Vagina (tissue), 2 donors: Measurements from ENCODE around the gene NUDT22. TPM values are rescaled to one million over a fixed set of nuclear protein-coding genes. Genes with fewer than 3 reads are reported as not detected.
A peak's percentile ranks its signal among the peaks of the same experiment; 100 is the strongest.

Experiments used
- DNase-seq, 2 donors: peaks; one replicate each; pipeline ENCODE4 v3.0.0-alpha.2; 2017; ENCODE audit errors: extremely low spot score in 2 of 2
- H3K27ac ChIP-seq: fragments of 200-600 bp; sonication (generic); one replicate; pipeline ENCODE4 v1.5.1; 2019
- H3K27me3 ChIP-seq: fragments of 200-600 bp; sonication (generic); one replicate; pipeline ENCODE4 v1.5.1; 2019
- H3K36me3 ChIP-seq, 2 donors: fragments of 200-600 bp; sonication (generic); one replicate each; pipeline ENCODE4 v1.5.1; 2017 to 2019
- H3K4me1 ChIP-seq: fragments of 200-600 bp; sonication (generic); one replicate; pipeline ENCODE4 v1.5.1; 2019
- H3K4me3 ChIP-seq, 2 donors: fragments of 200-600 bp; sonication (generic); 1 replicate in 1 of 2; 2 replicates in 1 of 2; pipeline ENCODE4 v1.5.1; 2016 to 2019
- H3K9me3 ChIP-seq: fragments of 200-600 bp; sonication (generic); one replicate; pipeline ENCODE4 v1.5.1; 2019
- POLR2A ChIP-seq, 2 donors: fragments of 450-650 bp; IDR thresholded peaks; one replicate each; pipeline ENCODE4 v1.6.1; 2017; ENCODE audit warnings: antibody characterized with exemption in 2 of 2, mild to moderate bottlenecking in 2 of 2, moderate library complexity in 2 of 2
- POLR2AphosphoS5 ChIP-seq, 2 donors: sonication (generic); formaldehyde crosslinking; IDR thresholded peaks; one replicate each; pipeline ENCODE4 v1.9.0; 2017; ENCODE audit warnings: antibody characterized with exemption in 2 of 2, mild to moderate bottlenecking in 2 of 2, low read depth in 1 of 2; ENCODE audit not compliant: insufficient read depth in 1 of 2
- intact Hi-C: fragments of 100-400 bp; cut with DNase I; formaldehyde crosslinking; loops from one replicate; pipeline ENCODE4 v1.15.1; 2023
- total RNA-seq: library from RNA; depleted of rRNA; stranded (reverse); fragments of >200 nt; gene quantifications from one replicate; pipeline ENCODE4 v1.2.3, GENCODE V29; 2016
- TF ChIP-seq, protein P1 (sequence below), 3 experiments: fragments of 450-650 bp in 2 of 3; fragments of 200-600 bp in 1 of 3; sonication (generic) in 1 of 3; IDR thresholded peaks; one replicate each; pipeline ENCODE4 v1.5.1; 2017 to 2019; ENCODE audit warnings: antibody characterized with exemption in 3 of 3, mild to moderate bottlenecking in 2 of 3, moderate library complexity in 2 of 3

NUDT22 gene
- total RNA-seq, 1 donor from 2014 or later, result 38.8 TPM

DNA sequence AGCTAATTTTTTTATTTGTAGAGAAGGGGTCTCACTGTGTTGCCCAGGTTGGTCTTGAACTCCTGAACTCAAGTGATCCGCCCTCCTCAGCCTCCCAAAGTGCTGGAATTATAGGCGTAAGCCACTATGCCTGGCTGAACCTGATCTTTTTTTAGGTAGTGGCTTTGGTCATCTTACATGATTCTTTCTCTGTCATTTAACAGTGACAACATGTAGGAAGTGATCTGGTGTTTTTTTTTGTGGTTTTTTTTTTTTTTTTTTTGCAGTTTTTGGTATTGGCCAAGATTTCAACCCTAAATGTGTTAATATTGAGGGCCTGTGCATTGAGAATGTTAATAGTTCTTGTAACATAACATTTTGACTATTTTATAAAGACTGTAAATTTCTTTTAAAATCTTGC lies 27.6 kb upstream of the NUDT22 start:
- Histone ChIP-seq H3K27me3 (no peaks in the 10 kb centered on the region), H3K9me3 (no peaks in the 10 kb centered on the region), H3K4me3 (no peak overlapping the region), H3K4me1 (no peaks in the 10 kb centered on the region), H3K36me3 (peaks cover 7 to 97% of the 10 kb centered on the region in 2 donors), H3K27ac (no peak overlapping the region)
- TF ChIP-seq POLR2AphosphoS5 (IDR thresholded peaks at IDR 0.05; ENCODE audit: insufficient read depth in 1 of 2, low read depth in 1 of 2), result no peak
- no peak for TF ChIP-seq POLR2A (IDR thresholded peaks at IDR 0.05)
- TF ChIP-seq, protein P1, sequence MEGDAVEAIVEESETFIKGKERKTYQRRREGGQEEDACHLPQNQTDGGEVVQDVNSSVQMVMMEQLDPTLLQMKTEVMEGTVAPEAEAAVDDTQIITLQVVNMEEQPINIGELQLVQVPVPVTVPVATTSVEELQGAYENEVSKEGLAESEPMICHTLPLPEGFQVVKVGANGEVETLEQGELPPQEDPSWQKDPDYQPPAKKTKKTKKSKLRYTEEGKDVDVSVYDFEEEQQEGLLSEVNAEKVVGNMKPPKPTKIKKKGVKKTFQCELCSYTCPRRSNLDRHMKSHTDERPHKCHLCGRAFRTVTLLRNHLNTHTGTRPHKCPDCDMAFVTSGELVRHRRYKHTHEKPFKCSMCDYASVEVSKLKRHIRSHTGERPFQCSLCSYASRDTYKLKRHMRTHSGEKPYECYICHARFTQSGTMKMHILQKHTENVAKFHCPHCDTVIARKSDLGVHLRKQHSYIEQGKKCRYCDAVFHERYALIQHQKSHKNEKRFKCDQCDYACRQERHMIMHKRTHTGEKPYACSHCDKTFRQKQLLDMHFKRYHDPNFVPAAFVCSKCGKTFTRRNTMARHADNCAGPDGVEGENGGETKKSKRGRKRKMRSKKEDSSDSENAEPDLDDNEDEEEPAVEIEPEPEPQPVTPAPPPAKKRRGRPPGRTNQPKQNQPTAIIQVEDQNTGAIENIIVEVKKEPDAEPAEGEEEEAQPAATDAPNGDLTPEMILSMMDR (IDR thresholded peaks at IDR 0.05), result no peak
- DNase-seq, result no peak
- intact Hi-C loops, result no loop called here

DNA sequence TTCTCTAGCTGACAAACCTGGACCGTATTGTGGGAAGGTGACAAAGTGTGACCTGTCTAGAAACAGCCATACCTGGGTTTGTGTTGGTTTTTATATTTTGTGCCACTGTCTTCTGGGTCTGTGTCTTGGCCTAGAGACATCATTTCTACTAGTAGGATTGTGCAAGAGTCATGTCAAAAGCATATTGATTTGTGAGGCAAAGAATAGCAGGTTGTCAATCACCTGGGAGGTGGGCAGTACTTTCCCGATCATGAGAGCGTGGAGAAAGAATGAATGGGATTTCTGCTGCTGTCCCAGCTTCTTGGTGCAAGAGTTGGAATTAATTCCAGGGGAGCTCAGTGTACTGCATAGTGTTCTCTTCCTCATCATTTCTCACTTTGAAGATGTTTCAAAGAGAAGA lies 24.5 kb upstream of the NUDT22 start:
- H3K4me1 ChIP-seq, result peaks cover 11% of the 10 kb centered on the region
- H3K9me3 ChIP-seq, result no peaks in the 10 kb centered on the region
- intact Hi-C loops, result no loop called here
- no peak for DNase-seq
- H3K4me3 ChIP-seq, result no peak overlapping the region
- no peak overlapping the region for H3K27ac ChIP-seq
- TF ChIP-seq POLR2AphosphoS5 (IDR thresholded peaks at IDR 0.05; ENCODE audit: insufficient read depth in 1 of 2, low read depth in 1 of 2) (no peak), POLR2A (IDR thresholded peaks at IDR 0.05) (no peak)
- TF ChIP-seq, protein P1 (IDR thresholded peaks at IDR 0.05), result no peak
- peaks cover 0 to 73% of the 10 kb centered on the region in 2 donors for H3K36me3 ChIP-seq
- no peaks in the 10 kb centered on the region for H3K27me3 ChIP-seq

DNA sequence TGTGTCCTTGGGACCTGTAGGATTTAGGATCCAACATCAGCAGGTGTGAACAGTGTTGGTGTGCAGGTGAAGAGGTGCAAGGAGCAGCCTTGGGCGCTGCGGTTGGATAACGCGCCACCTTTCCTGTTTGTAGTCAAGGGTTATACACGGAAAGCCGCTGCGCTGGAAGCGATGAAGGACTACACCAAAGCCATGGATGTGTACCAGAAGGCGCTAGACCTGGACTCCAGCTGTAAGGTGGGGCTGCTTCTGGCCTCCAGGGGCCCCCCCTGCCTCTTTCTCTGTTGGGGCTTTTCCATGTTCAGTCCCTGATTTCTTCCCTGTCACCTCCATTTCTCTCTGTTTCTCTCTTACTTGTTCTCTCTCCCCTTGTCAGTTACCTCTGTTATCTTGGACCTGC lies 23.1 kb upstream of the NUDT22 start:
- no peak overlapping the region for H3K4me3 ChIP-seq
- H3K4me1 ChIP-seq, result peaks cover 18% of the 10 kb centered on the region
- H3K27ac ChIP-seq, result no peak overlapping the region
- intact Hi-C loops, result no loop called here
- TF ChIP-seq, protein P1 (IDR thresholded peaks at IDR 0.05), result no peak
- TF ChIP-seq POLR2A (IDR thresholded peaks at IDR 0.05) (no peak), POLR2AphosphoS5 (IDR thresholded peaks at IDR 0.05; ENCODE audit: insufficient read depth in 1 of 2, low read depth in 1 of 2) (no peak)
- no peak for DNase-seq
- H3K27me3 ChIP-seq, result no peaks in the 10 kb centered on the region
- H3K9me3 ChIP-seq, result no peaks in the 10 kb centered on the region
- peaks cover 0 to 59% of the 10 kb centered on the region in 2 donors for H3K36me3 ChIP-seq

DNA sequence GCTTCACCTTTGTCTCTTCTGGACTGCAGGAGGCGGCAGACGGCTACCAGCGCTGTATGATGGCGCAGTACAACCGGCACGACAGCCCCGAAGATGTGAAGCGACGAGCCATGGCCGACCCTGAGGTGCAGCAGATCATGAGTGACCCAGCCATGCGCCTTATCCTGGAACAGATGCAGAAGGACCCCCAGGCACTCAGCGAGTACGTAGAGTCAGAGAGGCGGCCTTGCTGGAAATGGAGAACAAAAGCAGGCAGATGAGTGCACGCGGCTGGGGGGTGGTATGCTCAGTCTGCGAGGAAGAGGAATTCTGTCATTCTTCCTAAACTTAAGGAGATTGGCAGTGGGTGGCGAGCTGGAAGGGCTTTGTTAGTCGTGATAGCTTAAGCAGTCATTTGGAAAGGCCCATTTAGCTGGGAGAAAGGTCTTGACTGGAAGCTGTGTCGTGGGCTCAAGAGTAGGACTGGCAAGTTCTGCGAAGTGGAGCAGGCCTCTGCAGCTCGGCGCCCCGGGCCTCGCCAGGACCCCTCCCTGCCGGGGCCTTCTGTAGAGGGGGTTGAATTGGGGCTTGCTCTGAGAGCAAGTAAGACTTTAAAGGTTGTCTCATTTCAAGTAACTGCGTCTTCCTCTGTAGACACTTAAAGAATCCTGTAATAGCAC lies 22.5 kb upstream of the NUDT22 start:
- no peaks in the 10 kb centered on the region for H3K9me3 ChIP-seq
- no peak overlapping the region for H3K4me3 ChIP-seq
- DNase-seq, result no peak
- H3K27me3 ChIP-seq, result no peaks in the 10 kb centered on the region
- intact Hi-C loops, result no loop called here
- H3K27ac ChIP-seq, result no peak overlapping the region
- peaks cover 0 to 53% of the 10 kb centered on the region in 2 donors for H3K36me3 ChIP-seq
- H3K4me1 ChIP-seq, result peaks cover 23% of the 10 kb centered on the region
- TF ChIP-seq, protein P1 (IDR thresholded peaks at IDR 0.05), result no peak
- TF ChIP-seq POLR2AphosphoS5 (IDR thresholded peaks at IDR 0.05; ENCODE audit: insufficient read depth in 1 of 2, low read depth in 1 of 2), result no peak
- no peak for TF ChIP-seq POLR2A (IDR thresholded peaks at IDR 0.05)

DNA sequence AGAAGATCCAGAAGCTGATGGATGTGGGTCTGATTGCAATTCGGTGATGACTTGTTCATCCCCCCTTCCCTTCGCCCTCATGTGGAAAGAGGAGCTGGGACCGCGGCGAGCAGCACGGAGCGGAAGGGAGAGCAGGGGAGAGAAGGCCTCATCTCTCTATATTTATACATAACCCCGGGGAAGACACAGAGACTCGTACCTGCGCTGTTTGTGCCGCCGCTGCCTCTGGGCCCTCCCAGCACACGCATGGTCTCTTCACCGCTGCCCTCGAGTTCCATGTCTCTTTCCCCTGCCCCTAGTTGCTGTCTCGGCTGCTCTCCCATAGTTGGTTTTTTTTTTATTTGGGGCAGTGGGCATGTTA lies 22.0 kb upstream of the NUDT22 start:
- Histone ChIP-seq H3K27me3 (no peaks in the 10 kb centered on the region), H3K36me3 (peaks cover 0 to 49% of the 10 kb centered on the region in 2 donors), H3K4me3 (no peak overlapping the region), H3K4me1 (peaks cover 27% of the 10 kb centered on the region), H3K9me3 (no peaks in the 10 kb centered on the region), H3K27ac (peak overlapping the region; percentile 36)
- TF ChIP-seq POLR2AphosphoS5 (IDR thresholded peaks at IDR 0.05; ENCODE audit: insufficient read depth in 1 of 2, low read depth in 1 of 2) (no peak), POLR2A (IDR thresholded peaks at IDR 0.05) (no peak)
- TF ChIP-seq, protein P1 (IDR thresholded peaks at IDR 0.05), result no peak
- intact Hi-C loops, result no loop called here
- no peak for DNase-seq
